HepG2 (cell line): ENCODE data around the gene ACSM3. TPM values are rescaled to one million over a fixed set of nuclear protein-coding genes. Genes with fewer than 3 reads are reported as not detected.

Source experiments
- IRX3 ChIP-seq: sonication (generic); formaldehyde crosslinking; IDR thresholded peaks from 2 replicates; pipeline ENCODE4 v1.8.1; 2023; ENCODE audit warnings: mild to moderate bottlenecking, low read depth, missing genetic modification reagents, borderline replicate concordance
- MLXIP ChIP-seq: sonication (generic); formaldehyde crosslinking; IDR thresholded peaks from 2 replicates; pipeline ENCODE4 v1.9.0; 2021; ENCODE audit warnings: missing genetic modification reagents, borderline replicate concordance
- RFX5 ChIP-seq: IDR thresholded peaks from 2 replicates; pipeline ENCODE4 v1.6.1; 2011; ENCODE audit warnings: low read depth, low read length, improper control_type of control experiment
- SRSF1 ChIP-seq: fragments of 200-400 bp; formaldehyde crosslinking; optimal IDR thresholded peaks from 2 replicates; pipeline ENCODE3; 2017; ENCODE audit warnings: mild to moderate bottlenecking, low read depth, low read length, moderate library complexity
- SRY ChIP-seq: sonication (generic); formaldehyde crosslinking; IDR thresholded peaks from 2 replicates; pipeline ENCODE4 v1.8.0; 2022; ENCODE audit warnings: mild to moderate bottlenecking, missing genetic modification reagents
- TBL1XR1 ChIP-seq: fragments of 150-350 bp; IDR thresholded peaks from 2 replicates; pipeline ENCODE4 v1.6.1; 2014; ENCODE audit warnings: borderline replicate concordance, low read length; ENCODE audit not compliant: partially characterized antibody
- TIGD3 ChIP-seq: sonication (generic); formaldehyde crosslinking; IDR thresholded peaks from 2 replicates; pipeline ENCODE4 v1.5.1; 2020; ENCODE audit warnings: mild to moderate bottlenecking, missing genetic modification reagents, borderline replicate concordance
- ZBTB2 ChIP-seq: sonication (generic); formaldehyde crosslinking; IDR thresholded peaks from 2 replicates; pipeline ENCODE4 v1.8.0; 2022; ENCODE audit warnings: low read depth, missing genetic modification reagents
- ZGPAT ChIP-seq: IDR thresholded peaks from 2 replicates; pipeline ENCODE4 v1.6.1; 2016; ENCODE audit warnings: mild to moderate bottlenecking
- ZNF33A ChIP-seq: sonication (generic); formaldehyde crosslinking; IDR thresholded peaks from 2 replicates; pipeline ENCODE4 v1.5.1; 2020; ENCODE audit warnings: missing genetic modification reagents, mild to moderate bottlenecking, moderate library complexity, borderline replicate concordance
- ZNF414 ChIP-seq: sonication (generic); formaldehyde crosslinking; IDR thresholded peaks from 2 replicates; pipeline ENCODE4 v1.5.0; 2020; ENCODE audit warnings: missing genetic modification reagents
- ZNF501 ChIP-seq: sonication (generic); formaldehyde crosslinking; IDR thresholded peaks from 2 replicates; pipeline ENCODE4 v1.5.1; 2020; ENCODE audit warnings: mild to moderate bottlenecking, moderate library complexity, missing genetic modification reagents
- ZNF687 ChIP-seq: sonication (generic); formaldehyde crosslinking; IDR thresholded peaks from 2 replicates; pipeline ENCODE4 v1.5.1; 2020; ENCODE audit warnings: mild to moderate bottlenecking, missing genetic modification reagents, moderate library complexity
- ZSCAN21 ChIP-seq: sonication (generic); formaldehyde crosslinking; IDR thresholded peaks from 2 replicates; pipeline ENCODE4 v1.8.0; 2022; ENCODE audit warnings: mild to moderate bottlenecking, missing genetic modification reagents, moderate library complexity, borderline replicate concordance
- polyA plus RNA-seq, 8 experiments: library from polyadenylated mRNA; depleted of rRNA in 3 of 8; stranded (reverse) in 7 of 8; unstranded in 1 of 8; fragments of >200 nt; fragmentation: Illumina TruSeq in 4 of 8; extraction: Trizol in 4 of 8; gene quantifications; 2 replicates each; pipeline versions ENCODE4 v1.2.1 to v1.2.3, GENCODE V29; 2011 to 2016; ENCODE audit warnings: low read depth in 4 of 8, missing spikeins in 1 of 8, mixed read lengths in 1 of 8; ENCODE audit not compliant: insufficient read depth in 1 of 8
- total RNA-seq, 5 experiments: library from RNA; depleted of rRNA; stranded (reverse); fragments of >200 nt; fragmentation: Illumina TruSeq; extraction: Trizol; gene quantifications; 2 replicates each; pipeline ENCODE4 v1.2.3, GENCODE V29; 2016; ENCODE audit warnings: low read depth in 1 of 5

ACSM3 gene
- total and polyA plus RNA-seq, 2 of the 13 experiments (the other 11 are each of a cell fraction or from before 2014, with no cell fraction given) = 74.0 to 108 TPM

- TF ChIP-seq ZSCAN21 (peak; percentile 92; the same call in 1 of the 2 replicates), TIGD3 (CRISPR knock-in tag) (peak; percentile 65; the same call in 1 of the 2 replicates), ZGPAT (CRISPR knock-in tag) (peak; percentile 97), ZNF414 (CRISPR knock-in tag) (peak; percentile 99), RFX5 (peak; percentile 80), ZNF501 (CRISPR knock-in tag) (peak; percentile 82), ZNF687 (peak; percentile 93), SRSF1 (peak; percentile 94), MLXIP (0 out of 2 replicates have a peak, but pooled peaks have one; percentile 71), ZBTB2 (CRISPR knock-in tag) (no peak), IRX3 (CRISPR knock-in tag) (peak; percentile 28; the same call in 1 of the 2 replicates), ZNF33A (CRISPR knock-in tag) (no peak; the same call in 1 of the 2 replicates), TBL1XR1 (peak; percentile 54), SRY (CRISPR knock-in tag) (peak; percentile 61; the same call in 1 of the 2 replicates)
These were observed 22.1 kb upstream of the ACSM3 start, which contains the start of gene THUMPD1 (continued) for GRCh38 chr16:20741554-20742285.
